AG09309 (cell line): ENCODE measurements around the gene GRIK2.

Source experiments
- DNase-seq: peaks from one replicate; pipeline ENCODE4 v3.0.0-alpha.2; 2010; ENCODE audit warnings: low read depth
- H3K4me3 ChIP-seq: 2 replicates; pipeline ENCODE4 v1.5.1; 2011; ENCODE audit warnings: mild to moderate bottlenecking, low read depth, low read length, moderate library complexity; ENCODE audit not compliant: control insufficient read depth
- CTCF ChIP-seq: IDR thresholded peaks from 2 replicates; pipeline ENCODE4 v1.5.1; 2011; ENCODE audit warnings: mild to moderate bottlenecking, low read depth, low read length, inconsistent platforms; ENCODE audit not compliant: insufficient read depth, control insufficient read depth; ENCODE audit errors: missing control alignments

The GRIK2 gene

DNA sequence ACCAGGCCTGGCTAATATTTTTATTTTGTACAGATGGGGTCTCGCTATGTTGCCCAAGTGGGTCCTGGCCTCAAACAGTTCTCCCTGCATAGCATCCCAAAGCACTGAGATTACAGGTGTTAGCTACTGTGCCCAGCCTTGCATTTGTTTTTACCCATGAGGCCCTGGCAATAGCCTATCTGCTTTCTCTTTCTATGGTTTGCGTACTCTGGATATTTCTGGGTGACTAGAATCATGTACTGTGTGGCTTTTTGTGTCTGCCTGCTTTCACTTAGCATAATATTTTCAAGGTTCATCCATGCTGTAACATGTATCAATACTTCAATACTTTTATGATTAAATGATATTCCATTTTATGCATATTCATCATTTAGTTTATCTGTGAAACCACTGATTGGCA lies 451.7 kb downstream of the GRIK2 start:
- TF ChIP-seq CTCF, result no peak
- no peak for DNase-seq
- no peak overlapping the region for H3K4me3 ChIP-seq

- DNase-seq, result no peak
- H3K4me3 ChIP-seq, result no peak overlapping the region
- no peak for TF ChIP-seq CTCF
These were observed 452.1 kb downstream of the GRIK2 start for GRCh38 chr6:101845621-101846020.

DNA sequence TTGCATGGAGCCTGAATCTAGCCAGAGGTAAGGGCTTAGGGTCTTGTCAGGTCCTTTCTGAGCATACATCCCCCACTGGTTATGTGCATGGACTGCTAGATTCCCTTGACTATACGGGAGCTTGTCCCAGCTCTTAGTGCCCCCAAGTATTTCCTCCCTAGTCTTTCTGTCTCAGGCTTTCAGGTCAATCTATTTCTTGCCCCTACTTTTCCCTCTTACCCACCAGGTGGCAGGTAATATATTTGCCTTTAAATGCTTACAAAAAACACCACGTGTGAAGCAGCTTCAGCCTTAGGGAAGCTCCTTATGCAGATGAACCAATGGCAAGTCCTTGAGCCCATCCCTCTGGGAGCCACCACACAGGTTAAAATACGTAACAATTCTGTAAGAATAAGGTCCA lies 454.2 kb downstream of the GRIK2 start:
- no peak for DNase-seq
- H3K4me3 ChIP-seq, result no peak overlapping the region
- no peak for TF ChIP-seq CTCF

- no peak for TF ChIP-seq CTCF
- no peak for DNase-seq
These were observed 458.4 kb downstream of the GRIK2 start for GRCh38 chr6:101851911-101852310.

GRCh38 chr6:101853231-101854085 lies 459.9 kb downstream of the GRIK2 start:
- TF ChIP-seq CTCF, result no peak
- no peak for DNase-seq

More at GRCh38 chr6:101851911-101852310, 458.4 kb downstream of the GRIK2 start:
- no peak overlapping the region for H3K4me3 ChIP-seq

DNA sequence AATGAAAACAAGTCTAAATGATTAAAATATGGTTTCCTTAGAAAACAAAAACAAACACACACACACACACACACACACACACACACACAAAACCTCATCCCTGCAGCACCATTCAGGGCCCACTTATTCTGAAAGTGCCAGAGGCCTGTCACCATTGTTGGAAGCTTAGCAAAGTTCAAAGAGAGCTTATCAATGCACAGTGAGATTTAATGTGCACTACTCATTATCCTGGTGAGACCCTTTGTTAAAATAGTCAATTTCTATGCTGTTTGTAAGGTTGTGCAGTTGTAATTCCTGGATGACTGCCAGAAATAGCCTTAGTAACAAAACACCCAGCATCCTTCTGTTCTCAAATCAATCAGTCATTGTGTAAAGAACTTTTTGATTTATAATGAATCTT lies 482.9 kb downstream of the GRIK2 start:
- H3K4me3 ChIP-seq, result no peak overlapping the region
- no peak for DNase-seq
- no peak for TF ChIP-seq CTCF

More at GRCh38 chr6:101853231-101854085, 459.9 kb downstream of the GRIK2 start:
- H3K4me3 ChIP-seq, result no peak overlapping the region
